Right lobe of liver (tissue), 6 donors: Measurements from ENCODE around the gene CTIF. TPM values are rescaled to one million over a fixed set of nuclear protein-coding genes. Genes with fewer than 3 reads are reported as not detected.

ENCODE experiments used
- ATAC-seq, 4 donors: fragments of 200-7000 bp; cut with Tn5 transposase; one replicate each; pipeline ENCODE4 v1.9.1; 2020; ENCODE audit warnings: mild to moderate bottlenecking in 4 of 4, moderate library complexity in 4 of 4
- DNase-seq, 3 donors: peaks; one replicate each; pipeline ENCODE4 v3.0.0-alpha.2; 2020
- H3K27ac ChIP-seq, 3 donors: fragments of 200-600 bp; one replicate each; pipeline ENCODE4 v1.8.0; 2022
- H3K27me3 ChIP-seq, 2 donors: fragments of 200-600 bp; one replicate each; pipeline ENCODE4 v1.8.0; 2022
- H3K36me3 ChIP-seq, 4 donors: fragments of 200-600 bp; sonication (generic) in 1 of 4; one replicate each; pipeline versions ENCODE4 v1.5.1 to v1.8.0; 2017 to 2022; ENCODE audit warnings: control low read depth in 1 of 4
- H3K4me1 ChIP-seq, 4 donors: fragments of 200-600 bp; sonication (generic) in 1 of 4; one replicate each; pipeline versions ENCODE4 v1.5.1 to v1.8.0; 2017 to 2022; ENCODE audit warnings: control low read depth in 1 of 4
- H3K4me3 ChIP-seq, 3 donors: fragments of 200-600 bp; one replicate each; pipeline ENCODE4 v1.8.0; 2022
- H3K9me3 ChIP-seq, 4 donors: fragments of 200-600 bp; sonication (generic) in 1 of 4; one replicate each; pipeline versions ENCODE4 v1.5.1 to v1.8.0; 2017 to 2022; ENCODE audit warnings: control low read depth in 1 of 4
- POLR2A ChIP-seq: fragments of 450-650 bp; IDR thresholded peaks from one replicate; pipeline ENCODE4 v1.6.1; 2017; ENCODE audit warnings: antibody characterized with exemption, mild to moderate bottlenecking
- WGBS: methylation state at CpG from one replicate; pipeline ENCODE4 v1.1.6; 2018; ENCODE audit warnings: low coverage, low lambda C conversion rate; ENCODE audit not compliant: insufficient coverage; ENCODE audit errors: missing lambda C conversion rate; 5-methylcytosine and 5-hydroxymethylcytosine counted together
- intact Hi-C, 2 donors: fragments of 100-400 bp; cut with DNase I; formaldehyde crosslinking; loops; one replicate each; pipeline versions ENCODE4 v1.11.2 to v1.14.1; 2022
- total RNA-seq, 6 experiments: library from RNA; depleted of rRNA in 2 of 6; stranded (reverse); fragments of >200 nt in 2 of 6; fragmentation: NEBNext Ultra II Directional in 3 of 6; extraction: Animal tissue kit (Norgen Biotek cat#: 25700) in 3 of 6; gene quantifications; one replicate each; pipeline versions ENCODE4 v1.1.0 to v1.2.4, GENCODE V29; 2016 to 2023
- TF ChIP-seq, protein P1 (sequence below), 4 donors: fragments of 200-600 bp in 3 of 4; fragments of 450-650 bp in 1 of 4; IDR thresholded peaks; one replicate each; pipeline versions ENCODE4 v1.5.1 to v1.8.0; 2016 to 2022; ENCODE audit warnings: antibody characterized with exemption in 4 of 4, mild to moderate bottlenecking in 2 of 4
- donor health status: DM: no; HTN: yes; CAD: no.
- donor health status: DM: no; HTN: no; CAD: no.
- donor health status: DM: no; HTN: no; CAD: no.
- donor health status: DM: no; HTN: yes; CAD: no.
- donor health status: DM: no; HTN: yes; CAD: no.

CTIF gene
- total RNA-seq, 6 experiments from 2014 or later = 29.0 to 60.6 (median 43.1) TPM

DNA sequence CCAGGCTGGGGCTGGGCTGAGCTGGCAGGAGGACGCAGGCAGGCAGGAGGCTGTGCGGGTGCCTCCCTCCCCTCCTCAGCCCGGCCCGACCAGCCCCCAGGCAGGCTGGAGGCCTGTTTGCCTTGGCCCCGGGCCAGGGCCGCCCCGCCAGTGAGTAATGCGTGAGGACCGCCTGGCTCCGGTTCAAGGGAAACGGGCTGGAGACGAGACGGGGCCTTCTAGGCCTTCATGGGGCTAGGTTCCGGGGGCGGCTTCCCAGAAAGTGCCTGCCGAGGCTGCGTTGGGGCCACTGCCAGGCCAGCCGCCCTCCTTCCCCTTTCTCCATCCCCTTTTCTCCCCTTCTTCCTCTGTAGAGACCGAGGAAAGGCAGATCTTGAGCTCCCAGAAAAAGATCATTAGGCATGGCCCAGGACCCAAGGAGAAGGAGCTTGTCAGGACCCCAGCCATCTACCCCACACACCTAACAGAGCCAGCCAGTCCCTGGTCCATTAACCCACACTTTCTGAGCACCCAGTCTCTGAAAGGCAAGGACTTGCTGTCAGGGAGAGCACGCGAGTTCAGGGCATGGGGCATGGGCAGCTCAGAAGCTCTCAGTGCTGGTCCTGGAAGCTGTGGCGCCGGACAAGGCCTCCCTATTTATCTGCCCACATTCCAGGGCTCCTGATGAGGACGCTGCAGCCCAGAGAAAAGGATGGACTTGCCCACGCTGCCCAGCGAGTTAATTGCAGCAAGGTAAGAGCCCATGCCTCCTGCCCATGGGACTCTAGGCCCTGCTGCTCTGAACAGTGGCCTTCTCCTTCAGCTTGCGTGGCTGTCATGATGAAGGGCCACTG is 363.4 kb downstream of the CTIF start:
- no peaks in the 10 kb centered on the region for H3K9me3 ChIP-seq
- peak; percentile 72 to 83 (median 78) for DNase-seq
- TF ChIP-seq, protein P1, sequence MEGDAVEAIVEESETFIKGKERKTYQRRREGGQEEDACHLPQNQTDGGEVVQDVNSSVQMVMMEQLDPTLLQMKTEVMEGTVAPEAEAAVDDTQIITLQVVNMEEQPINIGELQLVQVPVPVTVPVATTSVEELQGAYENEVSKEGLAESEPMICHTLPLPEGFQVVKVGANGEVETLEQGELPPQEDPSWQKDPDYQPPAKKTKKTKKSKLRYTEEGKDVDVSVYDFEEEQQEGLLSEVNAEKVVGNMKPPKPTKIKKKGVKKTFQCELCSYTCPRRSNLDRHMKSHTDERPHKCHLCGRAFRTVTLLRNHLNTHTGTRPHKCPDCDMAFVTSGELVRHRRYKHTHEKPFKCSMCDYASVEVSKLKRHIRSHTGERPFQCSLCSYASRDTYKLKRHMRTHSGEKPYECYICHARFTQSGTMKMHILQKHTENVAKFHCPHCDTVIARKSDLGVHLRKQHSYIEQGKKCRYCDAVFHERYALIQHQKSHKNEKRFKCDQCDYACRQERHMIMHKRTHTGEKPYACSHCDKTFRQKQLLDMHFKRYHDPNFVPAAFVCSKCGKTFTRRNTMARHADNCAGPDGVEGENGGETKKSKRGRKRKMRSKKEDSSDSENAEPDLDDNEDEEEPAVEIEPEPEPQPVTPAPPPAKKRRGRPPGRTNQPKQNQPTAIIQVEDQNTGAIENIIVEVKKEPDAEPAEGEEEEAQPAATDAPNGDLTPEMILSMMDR (IDR thresholded peaks at IDR 0.05) = no peak
- no peak for TF ChIP-seq POLR2A
- 26% methylated on average over 7 of the region's 27 CpGs for WGBS
- no peak overlapping the region for H3K4me3 ChIP-seq
- H3K4me1 ChIP-seq = peaks cover 0 to 6% (median 0%) of the 10 kb centered on the region in 4 donors
- no peaks in the 10 kb centered on the region for H3K36me3 ChIP-seq
- peak; percentile 66 to 81 (median 74) for ATAC-seq
- H3K27ac ChIP-seq = peak overlapping the region in 2 of 3 donors; percentile 24 to 63
- H3K27me3 ChIP-seq = no peaks in the 10 kb centered on the region
- intact Hi-C loops = no loop called here

DNA sequence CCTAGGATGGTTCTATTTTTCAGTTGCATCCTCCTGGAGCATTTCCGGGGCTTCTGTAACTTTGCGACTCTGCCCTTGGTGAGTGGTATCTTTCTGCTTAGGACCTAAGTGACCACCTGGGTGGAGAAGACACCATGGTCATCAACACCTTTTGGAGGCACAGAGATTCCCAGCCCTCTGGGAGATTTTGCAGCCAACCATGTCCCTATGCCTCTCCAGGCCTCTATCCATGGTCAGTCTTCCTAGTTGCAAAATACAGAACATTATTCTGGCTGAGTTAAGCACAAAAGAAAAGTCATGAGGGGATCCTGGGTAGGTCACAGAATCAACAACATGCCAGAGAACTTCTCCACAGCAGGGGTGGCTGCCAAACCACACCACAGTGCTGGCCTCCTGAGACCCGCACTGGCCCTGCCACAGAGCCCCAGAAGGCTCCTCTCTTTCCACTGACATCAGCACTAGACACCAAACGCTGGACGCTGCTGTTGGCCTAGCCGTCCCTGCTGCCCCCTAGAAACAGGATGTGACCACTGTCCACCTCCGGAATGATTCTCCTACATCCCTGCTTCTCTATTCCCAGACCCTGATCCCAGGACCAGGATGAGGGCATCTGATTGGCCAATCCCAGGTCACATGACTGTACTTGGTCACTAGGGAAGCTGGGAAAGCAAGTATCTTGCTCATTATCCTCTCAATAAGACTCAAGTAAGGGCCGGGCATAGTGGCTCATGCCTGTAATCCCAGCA is 364.2 kb downstream of the CTIF start:
- DNase-seq = peak in 1 of 3 donors; percentile 48
- peaks cover 0 to 6% (median 0%) of the 10 kb centered on the region in 4 donors for H3K4me1 ChIP-seq
- ATAC-seq = peak; percentile 44 to 73 (median 64)
- H3K36me3 ChIP-seq = no peaks in the 10 kb centered on the region
- TF ChIP-seq POLR2A = no peak
- TF ChIP-seq, protein P1 (IDR thresholded peaks at IDR 0.05) = no peak
- peak overlapping the region in 2 of 3 donors; percentile 24 to 63 for H3K27ac ChIP-seq
- WGBS = 100% methylated on average over 1 of the region's 8 CpGs
- intact Hi-C loops = no loop called here
- no peak overlapping the region for H3K4me3 ChIP-seq
- H3K9me3 ChIP-seq = no peaks in the 10 kb centered on the region
- H3K27me3 ChIP-seq = no peaks in the 10 kb centered on the region

DNA sequence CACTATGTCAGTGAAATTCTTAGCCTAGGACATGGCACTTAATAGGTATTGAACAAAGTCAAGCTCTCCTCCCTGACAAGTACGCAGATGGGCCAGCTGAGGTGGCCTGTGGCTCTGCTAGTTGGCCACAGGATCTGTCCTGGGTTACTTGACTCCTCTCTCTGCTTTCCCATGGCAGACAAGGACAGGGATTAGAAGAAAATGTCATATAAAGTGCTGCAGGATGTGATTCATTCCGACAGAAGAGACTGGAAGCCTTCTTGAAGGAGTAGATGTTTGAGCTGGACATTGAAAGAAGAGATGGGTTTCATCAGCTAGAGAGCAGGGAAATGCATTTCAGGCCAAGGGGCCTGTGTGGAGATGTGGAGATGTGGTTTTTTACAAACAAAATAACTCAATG is 365.3 kb downstream of the CTIF start:
- no peak for ATAC-seq
- Histone ChIP-seq H3K27me3 (no peaks in the 10 kb centered on the region), H3K27ac (no peak overlapping the region), H3K36me3 (no peaks in the 10 kb centered on the region), H3K4me1 (peaks cover 0 to 6% (median 0%) of the 10 kb centered on the region in 4 donors), H3K4me3 (no peak overlapping the region), H3K9me3 (no peaks in the 10 kb centered on the region)
- WGBS = 91% methylated on average over 1 of the region's 2 CpGs
- TF ChIP-seq POLR2A = no peak
- TF ChIP-seq, protein P1 (IDR thresholded peaks at IDR 0.05) = no peak
- intact Hi-C loops = no loop called here
- DNase-seq = no peak

DNA sequence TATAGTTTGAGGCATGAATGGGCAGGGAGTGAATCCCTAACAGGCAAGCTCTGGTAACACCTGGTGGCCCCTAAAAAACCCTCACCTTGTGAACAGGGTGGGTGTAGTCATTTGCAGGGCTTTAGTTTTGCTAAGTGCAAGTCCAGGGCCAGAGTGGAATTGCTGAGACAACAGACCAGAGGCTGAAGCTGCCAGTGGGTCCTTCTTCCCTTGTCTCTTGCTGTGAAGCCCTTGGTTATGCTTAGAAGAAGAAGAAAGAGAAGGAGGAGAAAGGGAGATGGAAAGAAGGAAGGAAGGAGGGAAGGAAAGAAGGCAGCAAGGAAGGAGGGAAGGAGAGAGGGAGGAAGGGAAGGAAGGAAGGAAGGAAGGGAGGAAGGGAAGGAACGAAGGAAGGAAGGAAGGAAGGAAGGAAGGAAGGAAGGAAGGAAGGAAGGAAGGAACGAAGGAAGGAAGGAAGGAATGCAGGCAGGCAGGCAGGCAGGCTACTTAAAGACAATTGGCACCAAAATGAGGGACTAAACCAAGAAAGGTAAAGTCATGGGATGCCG is 366.1 kb downstream of the CTIF start:
- no peak overlapping the region for H3K27ac ChIP-seq
- no peak for TF ChIP-seq POLR2A
- no peak for ATAC-seq
- H3K4me3 ChIP-seq = no peak overlapping the region
- DNase-seq = no peak
- intact Hi-C loops = no loop called here
- peaks cover 0 to 6% (median 0%) of the 10 kb centered on the region in 4 donors for H3K4me1 ChIP-seq
- H3K27me3 ChIP-seq = no peaks in the 10 kb centered on the region
- 66% methylated on average over 2 of the region's 3 CpGs for WGBS
- no peaks in the 10 kb centered on the region for H3K36me3 ChIP-seq
- no peaks in the 10 kb centered on the region for H3K9me3 ChIP-seq
